Activated CD8-positive, alpha-beta T cell treated with anti-CD3 and anti-CD28 coated beads, Interleukin-2, amount 10 ng/mL, durations not matched to agents 7 days and 5 days (primary cell): Measurements from ENCODE around the gene ZFYVE26. TPM values are rescaled to one million over a fixed set of nuclear protein-coding genes. Genes with fewer than 3 reads are reported as not detected.

Experiments used
- ATAC-seq: fragments of 150-1000 bp; cut with Tn5 transposase; one replicate; pipeline ENCODE4 v1.10.0; 2021; ENCODE audit warnings: moderate library complexity
- CTCF ChIA-PET: fragments of 350-600 bp; sonication (Branson Sonifier 250); formaldehyde crosslinking; loops from one replicate; lab custom pipeline; 2021; ENCODE audit warnings: antibody characterized with exemption; lab: Charles Lee
- POLR2A ChIA-PET: fragments of 350-600 bp; sonication (Branson Sonifier 250); formaldehyde crosslinking; loops from one replicate; lab custom pipeline; 2021; ENCODE audit warnings: antibody characterized with exemption; lab: Charles Lee
- DNase-seq: peaks from one replicate; pipeline ENCODE4 v3.0.0-alpha.2; 2020
- H3K27ac Mint-ChIP-seq: one replicate; pipeline ENCODE4 v1.8.0; 2021; ENCODE audit warnings: mild to moderate bottlenecking, mixed read lengths
- H3K27me3 Mint-ChIP-seq: one replicate; pipeline ENCODE4 v1.8.0; 2021; ENCODE audit warnings: low read depth, mixed read lengths
- H3K36me3 Mint-ChIP-seq: one replicate; pipeline ENCODE4 v1.8.0; 2021; ENCODE audit warnings: low read depth, mixed read lengths
- H3K4me1 Mint-ChIP-seq: one replicate; pipeline ENCODE4 v1.8.0; 2021; ENCODE audit warnings: low read depth, mixed read lengths
- H3K4me3 Mint-ChIP-seq: one replicate; pipeline ENCODE4 v1.8.0; 2021; ENCODE audit warnings: mild to moderate bottlenecking, mixed read lengths
- H3K9me3 Mint-ChIP-seq: one replicate; pipeline ENCODE4 v1.8.0; 2022; ENCODE audit warnings: mixed read lengths; ENCODE audit not compliant: insufficient read depth
- total RNA-seq, 2 experiments: library from RNA; stranded (reverse); gene quantifications; one replicate each; pipeline ENCODE4 v1.2.3, GENCODE V29; 2021

Gene ZFYVE26
- total RNA-seq, 2 experiments from 2014 or later: 22.6 to 22.9 TPM

GRCh38 chr14:67814821-67815220, 1.6 kb downstream of the ZFYVE26 start:
- peak overlapping the region; percentile 96 for H3K27ac Mint-ChIP-seq
- peaks cover 39% of the 10 kb centered on the region for H3K4me1 Mint-ChIP-seq
- ChIA-PET CTCF (interaction anchor here (0.7 to 1.4 kb wide), 2 partner anchors 9 to 12 kb away, joined by 3 read pairs; no protein-coding TSS in a partner anchor), POLR2A (no interaction called here)
- H3K9me3 Mint-ChIP-seq: no peaks in the 10 kb centered on the region
- peak overlapping the region; percentile 95 for H3K4me3 Mint-ChIP-seq
- no peak for DNase-seq
- peaks cover 8% of the 10 kb centered on the region for H3K36me3 Mint-ChIP-seq
- H3K27me3 Mint-ChIP-seq: no peaks in the 10 kb centered on the region
- no peak for ATAC-seq

GRCh38 chr14:67806246-67806645, 10.1 kb downstream of the ZFYVE26 start:
- Mint-ChIP-seq H3K4me3 (no peak overlapping the region), H3K27ac (no peak overlapping the region), H3K27me3 (no peaks in the 10 kb centered on the region), H3K36me3 (peaks cover 38% of the 10 kb centered on the region), H3K9me3 (no peaks in the 10 kb centered on the region), H3K4me1 (no peaks in the 10 kb centered on the region)
- no peak for DNase-seq
- ATAC-seq: no peak
- POLR2A ChIA-PET: no interaction called here
- CTCF ChIA-PET: interaction anchor here (1.4 kb wide), 1 partner anchor 8 kb away, joined by 3 read pairs; no protein-coding TSS in a partner anchor

- ChIA-PET CTCF (interaction anchor here (1.5 kb wide), 1 partner anchor 15 kb away, joined by 4 read pairs; the partner anchor contains the start of gene ZFYVE26), POLR2A (no interaction called here)
- Mint-ChIP-seq H3K4me3 (no peak overlapping the region), H3K36me3 (peaks cover 34% of the 10 kb centered on the region), H3K9me3 (no peaks in the 10 kb centered on the region), H3K4me1 (no peaks in the 10 kb centered on the region), H3K27ac (no peak overlapping the region), H3K27me3 (no peaks in the 10 kb centered on the region)
- ATAC-seq (no peak), DNase-seq (no peak)
These were observed 15.6 kb downstream of the ZFYVE26 start for GRCh38 chr14:67800743-67801142.

GRCh38 chr14:67798731-67799130, 17.7 kb downstream of the ZFYVE26 start:
- peaks cover 26% of the 10 kb centered on the region for H3K36me3 Mint-ChIP-seq
- ChIA-PET POLR2A (interaction anchor here (0.7 kb wide), 1 partner anchor 18 kb away, joined by 3 read pairs; no protein-coding TSS in a partner anchor), CTCF (no interaction called here)
- ATAC-seq: no peak
- no peaks in the 10 kb centered on the region for H3K9me3 Mint-ChIP-seq
- no peaks in the 10 kb centered on the region for H3K27me3 Mint-ChIP-seq
- DNase-seq: no peak
- no peak overlapping the region for H3K4me3 Mint-ChIP-seq
- H3K27ac Mint-ChIP-seq: no peak overlapping the region
- no peaks in the 10 kb centered on the region for H3K4me1 Mint-ChIP-seq

- no peak for ATAC-seq
- H3K36me3 Mint-ChIP-seq: peaks cover 49% of the 10 kb centered on the region
- no peak for DNase-seq
- no peaks in the 10 kb centered on the region for H3K9me3 Mint-ChIP-seq
- ChIA-PET POLR2A (no interaction called here), CTCF (no interaction called here)
- H3K4me3 Mint-ChIP-seq: no peak overlapping the region
- peaks cover 12% of the 10 kb centered on the region for H3K4me1 Mint-ChIP-seq
- H3K27me3 Mint-ChIP-seq: no peaks in the 10 kb centered on the region
- H3K27ac Mint-ChIP-seq: no peak overlapping the region
These were observed 28.7 kb downstream of the ZFYVE26 start for GRCh38 chr14:67787673-67788072.

GRCh38 chr14:67785270-67786109, 30.9 kb downstream of the ZFYVE26 start:
- H3K36me3 Mint-ChIP-seq: peaks cover 63% of the 10 kb centered on the region
- DNase-seq (no peak), ATAC-seq (no peak)
- ChIA-PET CTCF (interaction anchor here (0.9 kb wide), 1 partner anchor 167 kb away, joined by 3 read pairs; no protein-coding TSS in a partner anchor), POLR2A (no interaction called here)
- H3K4me1 Mint-ChIP-seq: peaks cover 12% of the 10 kb centered on the region
- no peaks in the 10 kb centered on the region for H3K27me3 Mint-ChIP-seq
- no peak overlapping the region for H3K4me3 Mint-ChIP-seq
- no peak overlapping the region for H3K27ac Mint-ChIP-seq
- H3K9me3 Mint-ChIP-seq: no peaks in the 10 kb centered on the region

- Mint-ChIP-seq H3K4me1 (peaks cover 12% of the 10 kb centered on the region), H3K36me3 (peaks cover 63% of the 10 kb centered on the region), H3K9me3 (no peaks in the 10 kb centered on the region), H3K4me3 (no peak overlapping the region), H3K27ac (no peak overlapping the region), H3K27me3 (no peaks in the 10 kb centered on the region)
- ChIA-PET POLR2A (no interaction called here), CTCF (interaction anchor here (0.9 kb wide), 1 partner anchor 165 kb away, joined by 3 read pairs; no protein-coding TSS in a partner anchor)
- ATAC-seq (peak; percentile 60), DNase-seq (peak; percentile 34)
These were observed 32.1 kb downstream of the ZFYVE26 start for GRCh38 chr14:67784244-67784823.

- H3K36me3 Mint-ChIP-seq: peaks cover 50% of the 10 kb centered on the region
- peaks cover 12% of the 10 kb centered on the region for H3K4me1 Mint-ChIP-seq
- H3K9me3 Mint-ChIP-seq: no peaks in the 10 kb centered on the region
- DNase-seq (no peak), ATAC-seq (no peak)
- no peak overlapping the region for H3K4me3 Mint-ChIP-seq
- no peaks in the 10 kb centered on the region for H3K27me3 Mint-ChIP-seq
- ChIA-PET POLR2A (no interaction called here), CTCF (no interaction called here)
- no peak overlapping the region for H3K27ac Mint-ChIP-seq
These were observed 34.3 kb downstream of the ZFYVE26 start for GRCh38 chr14:67782090-67782489.

GRCh38 chr14:67778792-67779191, 37.6 kb downstream of the ZFYVE26 start:
- Mint-ChIP-seq H3K27me3 (no peaks in the 10 kb centered on the region), H3K9me3 (no peaks in the 10 kb centered on the region), H3K27ac (no peak overlapping the region), H3K4me3 (no peak overlapping the region), H3K36me3 (peaks cover 55% of the 10 kb centered on the region), H3K4me1 (no peaks in the 10 kb centered on the region)
- DNase-seq (no peak), ATAC-seq (no peak)
- CTCF ChIA-PET: no interaction called here
- POLR2A ChIA-PET: no interaction called here

GRCh38 chr14:67776653-67777322, 39.6 kb downstream of the ZFYVE26 start:
- no peak for DNase-seq
- CTCF ChIA-PET: no interaction called here
- Mint-ChIP-seq H3K9me3 (no peaks in the 10 kb centered on the region), H3K27me3 (no peaks in the 10 kb centered on the region), H3K4me3 (no peak overlapping the region), H3K4me1 (no peaks in the 10 kb centered on the region), H3K27ac (no peak overlapping the region), H3K36me3 (peaks cover 54% of the 10 kb centered on the region)
- POLR2A ChIA-PET: no interaction called here
- no peak for ATAC-seq

- H3K36me3 Mint-ChIP-seq: peaks cover 56% of the 10 kb centered on the region
- no peak overlapping the region for H3K27ac Mint-ChIP-seq
- no peaks in the 10 kb centered on the region for H3K27me3 Mint-ChIP-seq
- ATAC-seq (no peak), DNase-seq (no peak)
- CTCF ChIA-PET: no interaction called here
- no peaks in the 10 kb centered on the region for H3K4me1 Mint-ChIP-seq
- POLR2A ChIA-PET: no interaction called here
- H3K9me3 Mint-ChIP-seq: no peaks in the 10 kb centered on the region
- H3K4me3 Mint-ChIP-seq: no peak overlapping the region
These were observed 42.5 kb downstream of the ZFYVE26 start for GRCh38 chr14:67773844-67774377.
